ENCODE data around the gene ARL2.

- no peak for TF ChIP-seq POLR2A (IDR thresholded peaks at IDR 0.05)
- TF ChIP-seq CTCF (IDR thresholded peaks at IDR 0.05) = no peak
Observed at GRCh38 chr11:65058419-65059054, 44.6 kb downstream of the ARL2 start, which contains the start of gene NAALADL1.
